ENCODE results near the gene KCTD10.

The KCTD10 gene

GRCh38 chr12:109504068-109504467 is 27.0 kb upstream of the KCTD10 start:
- H3K4me3 ChIP-seq (replicated peaks; ENCODE audit: low read depth, low read length): no peak overlapping the region
- TF ChIP-seq CTCF (IDR thresholded peaks at IDR 0.05; ENCODE audit: low read length, missing control alignments): no peak
- no peak for DNase-seq (ENCODE audit: low read depth)

- no peak for DNase-seq (ENCODE audit: low read depth)
- H3K4me3 ChIP-seq (replicated peaks; ENCODE audit: low read depth, low read length): no peak overlapping the region
- TF ChIP-seq CTCF (IDR thresholded peaks at IDR 0.05; ENCODE audit: low read length, missing control alignments): no peak
Observed at GRCh38 chr12:109503611-109504010, 26.5 kb upstream of the KCTD10 start.

GRCh38 chr12:109502332-109502731 is 25.2 kb upstream of the KCTD10 start:
- H3K4me3 ChIP-seq (replicated peaks; ENCODE audit: low read depth, low read length): no peak overlapping the region
- TF ChIP-seq CTCF (IDR thresholded peaks at IDR 0.05; ENCODE audit: low read length, missing control alignments): no peak
- DNase-seq (ENCODE audit: low read depth): no peak

GRCh38 chr12:109501299-109501698 is 24.2 kb upstream of the KCTD10 start:
- DNase-seq (ENCODE audit: low read depth): no peak
- H3K4me3 ChIP-seq (replicated peaks; ENCODE audit: low read depth, low read length): no peak overlapping the region

GRCh38 chr12:109500406-109501185 is 23.5 kb upstream of the KCTD10 start:
- TF ChIP-seq CTCF (IDR thresholded peaks at IDR 0.05; ENCODE audit: low read length, missing control alignments): no peak
- H3K4me3 ChIP-seq (replicated peaks; ENCODE audit: low read depth, low read length): no peak overlapping the region

More at GRCh38 chr12:109501299-109501698, 24.2 kb upstream of the KCTD10 start:
- TF ChIP-seq CTCF (IDR thresholded peaks at IDR 0.05; ENCODE audit: low read length, missing control alignments): no peak

GRCh38 chr12:109497675-109498074 is 20.6 kb upstream of the KCTD10 start:
- peak; percentile 11 for DNase-seq (ENCODE audit: low read depth)
- no peak for TF ChIP-seq CTCF (IDR thresholded peaks at IDR 0.05; ENCODE audit: low read length, missing control alignments)
- no peak overlapping the region for H3K4me3 ChIP-seq (replicated peaks; ENCODE audit: low read depth, low read length)

More at GRCh38 chr12:109500406-109501185, 23.5 kb upstream of the KCTD10 start:
- no peak for DNase-seq (ENCODE audit: low read depth)

- DNase-seq (ENCODE audit: low read depth): no peak
- no peak overlapping the region for H3K4me3 ChIP-seq (replicated peaks; ENCODE audit: low read depth, low read length)
- no peak for TF ChIP-seq CTCF (IDR thresholded peaks at IDR 0.05; ENCODE audit: low read length, missing control alignments)
Observed at GRCh38 chr12:109496306-109496705, 19.2 kb upstream of the KCTD10 start.

All from fibroblast of pulmonary artery (primary cell).